ENCODE measurements around the gene ERAL1. TPM values are rescaled to one million over a fixed set of nuclear protein-coding genes. Genes with fewer than 3 reads are reported as not detected.
A peak's percentile ranks its signal among the peaks of the same experiment; 100 is the strongest.

Gene ERAL1
- polyA plus RNA-seq, 1 donor (not counting 4 experiments of a cell fraction or from before 2014, with no cell fraction given), result 46.5 TPM

GRCh38 chr17:28879886-28880571 lies 25.2 kb downstream of the ERAL1 start:
- Histone ChIP-seq H3K4me3 (ENCODE audit: control insufficient read depth in 2 of 3, extremely low read depth in 1 of 3, insufficient read depth in 2 of 3, low read depth in 1 of 3, low read length in 3 of 3) (no peak overlapping the region), H3K4me1 (ENCODE audit: control insufficient read depth, extremely low read depth, insufficient read depth, low read length) (peaks cover 37% of the 10 kb centered on the region), H2AFZ (ENCODE audit: control insufficient read depth, low read length) (no peak overlapping the region), H3K36me3 (ENCODE audit: control insufficient read depth in 2 of 2, extremely low read depth in 1 of 2, insufficient read depth in 2 of 2, low read length in 2 of 2) (peaks cover 31 to 33% of the 10 kb centered on the region in 2 experiments), H3K9me3 (ENCODE audit: control insufficient read depth, low read depth, low read length) (no peaks in the 10 kb centered on the region), H3K4me2 (ENCODE audit: control insufficient read depth, extremely low read depth, insufficient read depth, low read depth, low read length) (no peak overlapping the region), H4K20me1 (ENCODE audit: control insufficient read depth, extremely low read depth, insufficient read depth, low read length) (no peaks in the 10 kb centered on the region), H3K27ac (ENCODE audit: control insufficient read depth, insufficient read depth, low read length) (no peak overlapping the region), H3K27me3 (ENCODE audit: control insufficient read depth, extremely low read depth, insufficient read depth, low read length) (no peaks in the 10 kb centered on the region), H3K9ac (ENCODE audit: control insufficient read depth, extremely low read depth, insufficient read depth, low read length) (no peak overlapping the region), H3K79me2 (ENCODE audit: control insufficient read depth, insufficient read depth, low read length) (no peaks in the 10 kb centered on the region), H3K9me1 (ENCODE audit: control insufficient read depth, extremely low read depth, insufficient read depth, low read length) (no peaks in the 10 kb centered on the region)
- TF ChIP-seq EZH2 (IDR thresholded peaks at IDR 0.05; ENCODE audit: low read length), result no peak
- TF ChIP-seq CTCF (optimal IDR thresholded peaks at IDR 0.05 in 1 of 3, IDR thresholded peaks at IDR 0.05 in 1 of 3, conservative IDR thresholded peaks at IDR 0.05 in 1 of 3; ENCODE audit: extremely low read depth in 1 of 3, insufficient read depth in 2 of 3, low read length in 3 of 3), result no peak
- dilution Hi-C loops (cut with MboI; ENCODE audit: extremely low pct_ligation_motif_present, low sequenced_read_pairs), result no loop called here
- DNase-seq (ENCODE audit: low read depth, low spot score) (no peak), FAIRE-seq (no peak)

- H4K20me1 ChIP-seq (ENCODE audit: control insufficient read depth, extremely low read depth, insufficient read depth, low read length), result no peaks in the 10 kb centered on the region
- H3K9ac ChIP-seq (ENCODE audit: control insufficient read depth, extremely low read depth, insufficient read depth, low read length), result no peak overlapping the region
- no peaks in the 10 kb centered on the region for H3K9me1 ChIP-seq (ENCODE audit: control insufficient read depth, extremely low read depth, insufficient read depth, low read length)
- H3K79me2 ChIP-seq (ENCODE audit: control insufficient read depth, insufficient read depth, low read length), result no peaks in the 10 kb centered on the region
- H2AFZ ChIP-seq (ENCODE audit: control insufficient read depth, low read length), result no peak overlapping the region
- H3K4me2 ChIP-seq (ENCODE audit: control insufficient read depth, extremely low read depth, insufficient read depth, low read depth, low read length), result peak overlapping the region; percentile 51
- TF ChIP-seq EZH2 (IDR thresholded peaks at IDR 0.05; ENCODE audit: low read length), result no peak
- TF ChIP-seq CTCF (optimal IDR thresholded peaks at IDR 0.05 in 1 of 3, IDR thresholded peaks at IDR 0.05 in 1 of 3, conservative IDR thresholded peaks at IDR 0.05 in 1 of 3; ENCODE audit: extremely low read depth in 1 of 3, insufficient read depth in 2 of 3, low read length in 3 of 3), result no peak
- peak overlapping the region in 1 of 3 experiments; percentile 26 for H3K4me3 ChIP-seq (ENCODE audit: control insufficient read depth in 2 of 3, extremely low read depth in 1 of 3, insufficient read depth in 2 of 3, low read depth in 1 of 3, low read length in 3 of 3)
- H3K27ac ChIP-seq (ENCODE audit: control insufficient read depth, insufficient read depth, low read length), result no peak overlapping the region
- H3K36me3 ChIP-seq (ENCODE audit: control insufficient read depth in 2 of 2, extremely low read depth in 1 of 2, insufficient read depth in 2 of 2, low read length in 2 of 2), result peaks cover 31 to 38% of the 10 kb centered on the region in 2 experiments
- DNase-seq (ENCODE audit: low read depth, low spot score) (no peak), FAIRE-seq (peak; percentile 75)
- dilution Hi-C loops (cut with MboI; ENCODE audit: extremely low pct_ligation_motif_present, low sequenced_read_pairs), result no loop called here
- H3K9me3 ChIP-seq (ENCODE audit: control insufficient read depth, low read depth, low read length), result no peaks in the 10 kb centered on the region
- H3K27me3 ChIP-seq (ENCODE audit: control insufficient read depth, extremely low read depth, insufficient read depth, low read length), result no peaks in the 10 kb centered on the region
- peaks cover 37% of the 10 kb centered on the region for H3K4me1 ChIP-seq (ENCODE audit: control insufficient read depth, extremely low read depth, insufficient read depth, low read length)
Measured at GRCh38 chr17:28880572-28880945, 25.7 kb downstream of the ERAL1 start.

All from keratinocyte (primary cell).